MM.1S (cell line): ENCODE measurements around the gene PPP1R13B.

Source experiments
- DNase-seq: peaks from one replicate; pipeline ENCODE4 v3.0.0-alpha.2; 2015
- H2AFZ ChIP-seq: fragments of 300-600 bp; sonication (generic); 2 replicates; pipeline ENCODE4 v1.6.0; 2016; ENCODE audit warnings: antibody characterized with exemption, low read length
- H3F3A ChIP-seq: fragments of 300-600 bp; sonication (generic); 2 replicates; pipeline ENCODE4 v1.6.1; 2016; ENCODE audit warnings: mild to moderate bottlenecking, antibody characterized with exemption, low read length, moderate library complexity, mixed read lengths; ENCODE audit not compliant: insufficient read depth
- H3K27ac ChIP-seq: fragments of 300-600 bp; sonication (generic); 2 replicates; pipeline ENCODE4 v1.5.1; 2016; ENCODE audit warnings: mild to moderate bottlenecking, low read length
- H3K27me3 ChIP-seq: fragments of 300-600 bp; sonication (generic); replicated peaks from 2 replicates; pipeline ENCODE4 v1.6.0; 2016; ENCODE audit warnings: low read length; ENCODE audit not compliant: insufficient read depth
- H3K36me3 ChIP-seq: fragments of 300-600 bp; sonication (generic); replicated peaks from 2 replicates; pipeline ENCODE4 v1.6.1; 2016; ENCODE audit warnings: mild to moderate bottlenecking, low read length, mixed read lengths; ENCODE audit not compliant: insufficient read depth
- H3K4me1 ChIP-seq: fragments of 300-600 bp; sonication (generic); 2 replicates; pipeline ENCODE4 v1.6.1; 2016; ENCODE audit warnings: low read length, mixed read lengths
- H3K4me2 ChIP-seq: fragments of 300-600 bp; sonication (generic); 2 replicates; pipeline ENCODE4 v1.6.0; 2016; ENCODE audit warnings: low read depth, low read length
- H3K4me3 ChIP-seq: fragments of 300-600 bp; sonication (generic); 2 replicates; pipeline ENCODE4 v1.5.1; 2016; ENCODE audit warnings: low read length, mixed read lengths
- H3K79me2 ChIP-seq: fragments of 300-600 bp; sonication (generic); 2 replicates; pipeline ENCODE4 v1.6.1; 2016; ENCODE audit warnings: mixed run types, low read length, mixed read lengths
- H3K9ac ChIP-seq: fragments of 300-600 bp; sonication (generic); 2 replicates; pipeline ENCODE4 v1.6.1; 2016; ENCODE audit warnings: low read length, mixed read lengths
- H3K9me2 ChIP-seq: fragments of 300-600 bp; sonication (generic); replicated peaks from 2 replicates; pipeline ENCODE4 v1.6.1; 2016; ENCODE audit warnings: mild to moderate bottlenecking, low read length, mixed read lengths; ENCODE audit not compliant: insufficient read depth
- H3K9me3 ChIP-seq: fragments of 300-600 bp; sonication (generic); replicated peaks from 2 replicates; pipeline ENCODE4 v1.6.1; 2016; ENCODE audit warnings: mild to moderate bottlenecking, low read length, mixed read lengths; ENCODE audit not compliant: insufficient read depth
- H4K20me1 ChIP-seq: fragments of 300-600 bp; sonication (generic); 2 replicates; pipeline ENCODE4 v1.6.1; 2016; ENCODE audit warnings: mild to moderate bottlenecking, low read length, moderate library complexity, mixed read lengths; ENCODE audit not compliant: insufficient read depth
- EZH2 ChIP-seq: fragments of 300-600 bp; sonication (generic); optimal IDR thresholded peaks from 2 replicates; pipeline ENCODE3; 2017; ENCODE audit warnings: low read depth, mild to moderate bottlenecking, antibody characterized with exemption, low read length, mixed read lengths
- EZH2phosphoT487 ChIP-seq: fragments of 300-600 bp; sonication (generic); IDR thresholded peaks from 2 replicates; pipeline ENCODE4 v1.6.1; 2018; ENCODE audit warnings: antibody characterized with exemption, low read length
- TF ChIP-seq, protein P1 (sequence below): fragments of 300-600 bp; sonication (generic); IDR thresholded peaks from 2 replicates; pipeline ENCODE4 v1.5.1; 2016; ENCODE audit warnings: antibody characterized with exemption, low read length, mixed read lengths

Gene PPP1R13B

GRCh38 chr14:103685276-103686211 lies 161.8 kb downstream of the PPP1R13B start:
- Histone ChIP-seq H3K9ac (no peak overlapping the region), H3K4me1 (no peaks in the 10 kb centered on the region), H2AFZ (no peak overlapping the region), H3K27me3 (no peaks in the 10 kb centered on the region), H3K4me3 (no peak overlapping the region), H3K9me3 (no peaks in the 10 kb centered on the region), H3K79me2 (no peaks in the 10 kb centered on the region), H4K20me1 (no peaks in the 10 kb centered on the region), H3K36me3 (no peaks in the 10 kb centered on the region), H3K27ac (no peak overlapping the region), H3F3A (no peaks in the 10 kb centered on the region), H3K4me2 (no peak overlapping the region), H3K9me2 (no peaks in the 10 kb centered on the region)
- no peak for TF ChIP-seq EZH2phosphoT487
- TF ChIP-seq, protein P1, sequence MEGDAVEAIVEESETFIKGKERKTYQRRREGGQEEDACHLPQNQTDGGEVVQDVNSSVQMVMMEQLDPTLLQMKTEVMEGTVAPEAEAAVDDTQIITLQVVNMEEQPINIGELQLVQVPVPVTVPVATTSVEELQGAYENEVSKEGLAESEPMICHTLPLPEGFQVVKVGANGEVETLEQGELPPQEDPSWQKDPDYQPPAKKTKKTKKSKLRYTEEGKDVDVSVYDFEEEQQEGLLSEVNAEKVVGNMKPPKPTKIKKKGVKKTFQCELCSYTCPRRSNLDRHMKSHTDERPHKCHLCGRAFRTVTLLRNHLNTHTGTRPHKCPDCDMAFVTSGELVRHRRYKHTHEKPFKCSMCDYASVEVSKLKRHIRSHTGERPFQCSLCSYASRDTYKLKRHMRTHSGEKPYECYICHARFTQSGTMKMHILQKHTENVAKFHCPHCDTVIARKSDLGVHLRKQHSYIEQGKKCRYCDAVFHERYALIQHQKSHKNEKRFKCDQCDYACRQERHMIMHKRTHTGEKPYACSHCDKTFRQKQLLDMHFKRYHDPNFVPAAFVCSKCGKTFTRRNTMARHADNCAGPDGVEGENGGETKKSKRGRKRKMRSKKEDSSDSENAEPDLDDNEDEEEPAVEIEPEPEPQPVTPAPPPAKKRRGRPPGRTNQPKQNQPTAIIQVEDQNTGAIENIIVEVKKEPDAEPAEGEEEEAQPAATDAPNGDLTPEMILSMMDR = no peak
- no peak for TF ChIP-seq EZH2
- no peak for DNase-seq

DNA sequence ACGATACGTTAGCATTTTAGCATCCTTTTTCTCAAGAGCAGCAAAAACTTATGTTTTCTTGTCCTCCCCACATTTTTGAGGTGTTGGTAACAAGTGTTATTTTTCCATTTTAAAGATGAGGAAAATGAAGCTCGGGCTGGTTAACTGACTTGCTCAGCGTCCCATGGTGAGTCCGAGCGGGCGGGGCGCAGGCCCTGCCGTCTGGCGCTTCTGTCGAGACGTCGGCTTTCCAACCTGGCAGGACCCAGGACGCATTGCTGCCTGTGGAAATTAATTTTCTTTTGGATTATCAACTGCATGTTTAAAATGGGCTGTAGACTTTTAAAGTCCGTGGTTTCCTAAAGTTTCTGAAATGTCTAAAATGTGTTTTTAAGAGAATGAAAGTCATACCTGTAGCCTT lies 162.5 kb downstream of the PPP1R13B start:
- Histone ChIP-seq H3K4me1 (no peaks in the 10 kb centered on the region), H4K20me1 (no peaks in the 10 kb centered on the region), H3K4me3 (no peak overlapping the region), H3K4me2 (no peak overlapping the region), H3K27me3 (no peaks in the 10 kb centered on the region), H3K9ac (no peak overlapping the region), H3F3A (no peaks in the 10 kb centered on the region), H3K9me2 (no peaks in the 10 kb centered on the region), H3K9me3 (no peaks in the 10 kb centered on the region), H3K36me3 (no peaks in the 10 kb centered on the region), H3K79me2 (no peaks in the 10 kb centered on the region), H2AFZ (no peak overlapping the region), H3K27ac (no peak overlapping the region)
- DNase-seq = no peak
- TF ChIP-seq EZH2phosphoT487 (no peak), EZH2 (no peak)
- TF ChIP-seq, protein P1 = no peak

DNA sequence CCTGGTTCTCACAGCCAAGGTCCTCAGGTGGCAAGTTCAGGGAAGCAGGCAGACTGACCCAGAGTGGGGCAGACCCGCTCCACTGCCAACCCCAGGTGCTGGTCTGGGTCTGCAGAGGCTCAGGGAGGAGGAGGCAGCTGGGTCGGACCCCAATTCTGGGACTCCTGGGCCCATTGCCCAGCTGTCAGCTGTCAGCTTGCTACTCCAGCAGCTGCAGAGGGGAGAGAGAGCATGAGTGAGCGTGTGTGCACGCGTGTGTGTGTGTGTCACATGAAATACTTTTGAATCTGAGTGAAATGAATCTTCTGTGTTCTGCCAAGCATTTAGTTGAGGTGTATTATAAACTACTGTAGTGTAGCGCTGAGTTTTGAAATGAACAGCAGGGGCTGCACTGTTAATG lies 162.9 kb downstream of the PPP1R13B start:
- Histone ChIP-seq H3K36me3 (no peaks in the 10 kb centered on the region), H2AFZ (no peak overlapping the region), H3K27ac (no peak overlapping the region), H4K20me1 (no peaks in the 10 kb centered on the region), H3K4me2 (no peak overlapping the region), H3K9ac (no peak overlapping the region), H3K9me3 (no peaks in the 10 kb centered on the region), H3K4me1 (no peaks in the 10 kb centered on the region), H3K4me3 (no peak overlapping the region), H3F3A (no peaks in the 10 kb centered on the region), H3K9me2 (no peaks in the 10 kb centered on the region), H3K27me3 (no peaks in the 10 kb centered on the region), H3K79me2 (no peaks in the 10 kb centered on the region)
- TF ChIP-seq, protein P1 = no peak
- TF ChIP-seq EZH2phosphoT487 (no peak), EZH2 (no peak)
- no peak for DNase-seq
